ENCODE measurements around the gene PEX19.

DNA sequence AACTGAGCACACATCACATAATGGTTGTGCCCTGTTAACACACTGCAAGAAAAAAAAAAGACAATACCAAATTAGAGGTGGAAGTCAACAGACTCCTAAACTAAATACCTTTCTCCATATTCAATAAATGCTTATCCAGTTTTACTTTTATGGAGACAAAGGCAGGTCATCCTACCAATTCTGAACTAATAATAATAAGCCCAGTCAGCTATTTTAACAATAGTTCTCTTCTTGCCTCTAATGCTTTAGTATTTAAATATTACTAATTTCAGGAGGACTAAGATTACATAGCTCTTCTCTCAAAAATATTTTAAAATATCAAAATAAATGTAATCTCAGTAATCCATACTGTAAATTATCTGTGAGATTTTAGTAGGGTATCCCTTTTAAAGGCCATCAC, 47.6 kb upstream of the PEX19 start:
- TF ChIP-seq, protein P1, sequence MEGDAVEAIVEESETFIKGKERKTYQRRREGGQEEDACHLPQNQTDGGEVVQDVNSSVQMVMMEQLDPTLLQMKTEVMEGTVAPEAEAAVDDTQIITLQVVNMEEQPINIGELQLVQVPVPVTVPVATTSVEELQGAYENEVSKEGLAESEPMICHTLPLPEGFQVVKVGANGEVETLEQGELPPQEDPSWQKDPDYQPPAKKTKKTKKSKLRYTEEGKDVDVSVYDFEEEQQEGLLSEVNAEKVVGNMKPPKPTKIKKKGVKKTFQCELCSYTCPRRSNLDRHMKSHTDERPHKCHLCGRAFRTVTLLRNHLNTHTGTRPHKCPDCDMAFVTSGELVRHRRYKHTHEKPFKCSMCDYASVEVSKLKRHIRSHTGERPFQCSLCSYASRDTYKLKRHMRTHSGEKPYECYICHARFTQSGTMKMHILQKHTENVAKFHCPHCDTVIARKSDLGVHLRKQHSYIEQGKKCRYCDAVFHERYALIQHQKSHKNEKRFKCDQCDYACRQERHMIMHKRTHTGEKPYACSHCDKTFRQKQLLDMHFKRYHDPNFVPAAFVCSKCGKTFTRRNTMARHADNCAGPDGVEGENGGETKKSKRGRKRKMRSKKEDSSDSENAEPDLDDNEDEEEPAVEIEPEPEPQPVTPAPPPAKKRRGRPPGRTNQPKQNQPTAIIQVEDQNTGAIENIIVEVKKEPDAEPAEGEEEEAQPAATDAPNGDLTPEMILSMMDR (optimal IDR thresholded peaks at IDR 0.05 in 1 of 3, IDR thresholded peaks at IDR 0.05 in 1 of 3, conservative IDR thresholded peaks at IDR 0.05 in 1 of 3; ENCODE audit: extremely low read depth in 1 of 3, insufficient read depth in 2 of 3, low read length in 3 of 3): no peak
- TF ChIP-seq EZH2 (IDR thresholded peaks at IDR 0.05; ENCODE audit: low read length): no peak

Measured in keratinocyte (primary cell).